Measurements from ENCODE around the gene TTC17.
"Not testable (repeated sequence)": the region's sequence is repeated elsewhere in the genome, so short reads cannot be mapped to it uniquely, and the experiment has no call there.

The TTC17 gene

DNA sequence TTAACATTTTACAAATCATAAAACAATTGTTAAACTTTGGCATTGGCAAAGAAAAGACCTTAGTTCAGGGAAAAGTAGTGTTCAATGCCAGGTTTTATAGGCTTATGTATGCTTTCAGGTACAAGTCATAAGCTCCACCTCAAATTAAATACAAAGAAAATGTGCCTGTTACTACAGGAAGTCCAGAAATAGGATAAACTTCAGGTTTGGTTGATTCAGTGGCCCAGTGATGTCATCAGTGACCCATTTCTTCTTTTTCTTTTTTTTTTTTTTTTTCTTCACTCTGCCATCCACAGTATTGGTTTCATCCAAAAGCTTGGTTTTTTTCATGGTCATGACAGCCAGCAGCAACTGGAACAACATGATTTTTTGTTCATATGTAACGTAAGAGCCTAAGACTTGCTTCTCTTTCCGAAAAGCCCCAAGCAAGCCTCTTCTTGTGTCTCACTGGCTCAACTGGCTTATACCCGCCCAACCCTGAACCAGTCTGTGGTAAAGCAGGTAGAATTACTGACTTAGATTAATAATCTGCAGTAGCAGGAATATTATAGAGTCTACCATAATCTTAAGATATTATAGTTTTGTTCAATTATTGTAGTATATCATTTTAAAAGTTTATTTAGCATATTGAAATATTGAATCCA, 46.2 kb downstream of the TTC17 start:
- TF ChIP-seq, protein P1, sequence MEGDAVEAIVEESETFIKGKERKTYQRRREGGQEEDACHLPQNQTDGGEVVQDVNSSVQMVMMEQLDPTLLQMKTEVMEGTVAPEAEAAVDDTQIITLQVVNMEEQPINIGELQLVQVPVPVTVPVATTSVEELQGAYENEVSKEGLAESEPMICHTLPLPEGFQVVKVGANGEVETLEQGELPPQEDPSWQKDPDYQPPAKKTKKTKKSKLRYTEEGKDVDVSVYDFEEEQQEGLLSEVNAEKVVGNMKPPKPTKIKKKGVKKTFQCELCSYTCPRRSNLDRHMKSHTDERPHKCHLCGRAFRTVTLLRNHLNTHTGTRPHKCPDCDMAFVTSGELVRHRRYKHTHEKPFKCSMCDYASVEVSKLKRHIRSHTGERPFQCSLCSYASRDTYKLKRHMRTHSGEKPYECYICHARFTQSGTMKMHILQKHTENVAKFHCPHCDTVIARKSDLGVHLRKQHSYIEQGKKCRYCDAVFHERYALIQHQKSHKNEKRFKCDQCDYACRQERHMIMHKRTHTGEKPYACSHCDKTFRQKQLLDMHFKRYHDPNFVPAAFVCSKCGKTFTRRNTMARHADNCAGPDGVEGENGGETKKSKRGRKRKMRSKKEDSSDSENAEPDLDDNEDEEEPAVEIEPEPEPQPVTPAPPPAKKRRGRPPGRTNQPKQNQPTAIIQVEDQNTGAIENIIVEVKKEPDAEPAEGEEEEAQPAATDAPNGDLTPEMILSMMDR (IDR thresholded peaks at IDR 0.05; ENCODE audit: extremely low read depth, insufficient read depth, missing control alignments): no peak
- no peak for DNase-seq (ENCODE audit: low spot score)
- in situ Hi-C loops (cut with MboI; ENCODE audit: low pct_unique_long_range_greater_than_20kb, low sequenced_read_pairs, unreplicated experiment): no loop called here

DNA sequence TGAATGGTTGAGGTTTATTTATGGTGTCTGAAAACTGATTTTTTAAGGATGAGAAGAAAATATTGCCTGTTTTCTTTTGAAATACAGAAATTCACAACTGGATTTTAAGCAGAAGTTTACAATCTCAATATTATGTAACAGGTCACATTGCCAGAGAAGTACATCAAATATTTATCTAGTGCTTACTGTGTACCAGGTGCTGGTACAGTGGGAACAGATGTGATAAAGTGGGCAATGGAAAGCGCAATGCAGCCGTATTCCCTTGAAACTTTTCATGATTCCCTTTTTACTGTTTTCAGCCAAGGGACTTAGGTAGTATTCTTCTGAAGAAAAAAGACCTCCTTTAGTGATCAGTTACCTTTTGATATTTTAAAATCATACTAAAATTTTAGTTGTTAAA, 49.6 kb downstream of the TTC17 start:
- TF ChIP-seq, protein P1 (IDR thresholded peaks at IDR 0.05; ENCODE audit: extremely low read depth, insufficient read depth, missing control alignments): no peak
- no peak for DNase-seq (ENCODE audit: low spot score)
- in situ Hi-C loops (cut with MboI; ENCODE audit: low pct_unique_long_range_greater_than_20kb, low sequenced_read_pairs, unreplicated experiment): no loop called here

DNA sequence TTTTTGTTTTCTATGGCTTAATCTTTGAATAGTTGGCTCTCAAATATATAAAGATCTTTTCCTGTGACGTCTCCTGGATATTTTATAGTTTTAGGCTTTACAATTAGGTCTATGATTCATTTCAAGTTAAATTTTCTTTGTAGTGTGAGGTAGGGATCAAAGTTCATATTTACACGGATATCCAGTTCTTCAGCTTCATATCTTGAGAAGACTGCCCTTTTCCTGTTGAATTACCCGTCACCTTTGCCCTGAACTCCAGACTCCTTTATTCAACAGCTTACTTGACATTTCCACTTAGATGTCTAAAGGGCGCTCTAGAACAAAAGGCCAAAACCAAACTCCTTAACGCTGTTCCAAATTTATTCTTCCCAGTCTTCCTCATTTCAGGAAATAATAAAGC, 51.7 kb downstream of the TTC17 start:
- in situ Hi-C loops (cut with MboI; ENCODE audit: low pct_unique_long_range_greater_than_20kb, low sequenced_read_pairs, unreplicated experiment): no loop called here
- no peak for DNase-seq (ENCODE audit: low spot score)
- TF ChIP-seq, protein P1 (IDR thresholded peaks at IDR 0.05; ENCODE audit: extremely low read depth, insufficient read depth, missing control alignments): no peak

DNA sequence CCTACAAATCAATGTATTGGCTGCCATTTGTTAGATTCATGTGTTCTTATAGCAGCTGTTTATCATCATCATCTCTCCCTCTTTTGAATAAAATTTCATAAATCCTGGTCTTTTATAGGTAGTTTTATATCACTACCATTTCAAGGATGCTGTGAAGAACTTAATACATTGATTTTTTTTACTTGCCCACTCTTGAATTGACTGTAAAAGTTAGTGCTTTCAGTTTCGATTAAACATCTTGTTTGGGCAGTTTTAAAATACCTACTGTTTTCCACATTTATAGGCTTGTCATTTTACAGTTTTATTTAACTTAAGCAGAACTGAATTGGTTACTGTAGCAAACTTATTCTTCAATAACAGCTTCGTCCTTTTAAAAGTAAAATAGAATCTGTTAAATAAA, 59.5 kb downstream of the TTC17 start:
- in situ Hi-C loops (cut with MboI; ENCODE audit: low pct_unique_long_range_greater_than_20kb, low sequenced_read_pairs, unreplicated experiment): no loop called here
- no peak for DNase-seq (ENCODE audit: low spot score)
- TF ChIP-seq, protein P1 (IDR thresholded peaks at IDR 0.05; ENCODE audit: extremely low read depth, insufficient read depth, missing control alignments): no peak

DNA sequence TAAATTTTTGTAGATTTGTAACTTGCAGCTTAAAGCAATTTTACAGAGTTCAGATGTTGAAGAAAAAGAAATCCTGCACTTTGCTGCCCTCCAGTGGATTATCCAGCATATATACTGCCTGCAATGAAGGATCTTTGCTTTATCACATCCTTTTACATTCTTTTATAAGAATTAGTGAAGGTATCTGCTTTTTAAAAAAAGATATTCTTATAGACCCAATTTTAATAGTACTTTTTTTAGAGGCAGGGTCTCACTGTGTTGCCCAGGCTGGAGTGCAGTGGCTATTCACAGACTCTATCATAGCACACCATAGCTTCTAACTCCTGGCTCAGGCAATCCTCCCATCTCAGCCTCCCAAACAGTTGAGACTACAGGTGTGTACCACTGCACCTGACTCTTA, 60.7 kb downstream of the TTC17 start:
- TF ChIP-seq, protein P1 (IDR thresholded peaks at IDR 0.05; ENCODE audit: extremely low read depth, insufficient read depth, missing control alignments): peak; percentile 63
- peak; percentile 18 for DNase-seq (ENCODE audit: low spot score)
- in situ Hi-C loops (cut with MboI; ENCODE audit: low pct_unique_long_range_greater_than_20kb, low sequenced_read_pairs, unreplicated experiment): no loop called here

DNA sequence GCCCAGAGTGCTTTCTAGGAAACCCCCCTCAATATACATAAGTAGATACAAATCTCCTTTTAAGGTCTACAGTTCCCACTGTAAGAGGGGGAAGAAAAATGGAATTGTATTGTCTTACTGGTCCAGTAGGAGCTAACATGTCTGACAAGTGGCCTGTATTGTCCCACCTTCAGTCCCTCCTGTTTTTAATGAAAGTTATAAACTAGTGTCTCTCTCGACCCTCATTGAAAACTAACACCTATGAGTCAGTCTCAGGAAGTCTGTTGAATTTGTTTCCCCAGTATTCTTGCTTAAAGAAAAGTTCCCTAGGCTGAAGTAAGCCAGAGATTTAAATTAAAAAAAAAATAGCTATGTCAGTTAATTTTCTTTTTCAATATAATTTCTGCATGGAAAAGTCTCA, 69.3 kb downstream of the TTC17 start:
- in situ Hi-C loops (cut with MboI; ENCODE audit: low pct_unique_long_range_greater_than_20kb, low sequenced_read_pairs, unreplicated experiment): no loop called here
- TF ChIP-seq, protein P1 (IDR thresholded peaks at IDR 0.05; ENCODE audit: extremely low read depth, insufficient read depth, missing control alignments): no peak

DNA sequence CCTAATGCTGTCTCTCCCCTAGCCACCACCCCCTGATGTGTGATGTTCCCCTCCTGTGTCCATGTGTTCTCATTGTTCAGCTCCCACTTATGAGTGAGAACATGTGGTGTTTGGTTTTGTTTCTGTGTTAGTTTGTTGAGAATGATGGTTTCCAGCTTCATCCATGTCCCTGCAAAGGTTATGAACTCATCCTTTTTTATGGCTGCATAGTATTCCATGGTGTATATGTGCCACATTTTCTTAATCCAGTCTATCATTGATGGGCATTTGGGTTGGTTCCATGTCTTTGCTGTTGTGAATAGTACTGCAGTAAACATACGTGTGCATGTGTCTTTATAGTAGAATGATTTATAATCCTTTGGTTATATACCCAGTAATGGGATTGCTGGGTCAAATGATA, 72.2 kb downstream of the TTC17 start:
- in situ Hi-C loops (cut with MboI; ENCODE audit: low pct_unique_long_range_greater_than_20kb, low sequenced_read_pairs, unreplicated experiment); DNase-seq (ENCODE audit: low spot score): not testable (repeated sequence)

More for the DNA sequence above, 69.3 kb downstream of the TTC17 start:
- no peak for DNase-seq (ENCODE audit: low spot score)
